H9 (cell line): ENCODE results near the gene GJA8. TPM values are rescaled to one million over a fixed set of nuclear protein-coding genes. Genes with fewer than 3 reads are reported as not detected.

Source experiments
- DNase-seq: peaks from one replicate; pipeline ENCODE4 v3.0.0-alpha.2; 2017
- H2AFZ ChIP-seq: one replicate; pipeline ENCODE4 v1.6.1; 2013; ENCODE audit warnings: mild to moderate bottlenecking, low read length, control low read depth, moderate library complexity
- H2AK5ac ChIP-seq: 2 replicates; pipeline ENCODE4 v1.6.1; 2013; ENCODE audit warnings: low read length, control low read depth, mixed read lengths; ENCODE audit not compliant: insufficient read length
- H2BK120ac ChIP-seq: one replicate; pipeline ENCODE4 v1.6.1; 2013; ENCODE audit warnings: low read depth, mild to moderate bottlenecking, low read length, control low read depth, inconsistent platforms; ENCODE audit not compliant: poor library complexity, severe bottlenecking
- H2BK12ac ChIP-seq: 2 replicates; pipeline ENCODE4 v1.6.1; 2013; ENCODE audit warnings: low read length, control low read depth, mixed read lengths, low read depth; ENCODE audit not compliant: insufficient read length
- H2BK15ac ChIP-seq: 2 replicates; pipeline ENCODE4 v1.6.1; 2013; ENCODE audit warnings: low read depth, low read length, control low read depth
- H2BK20ac ChIP-seq: one replicate; pipeline ENCODE4 v1.6.1; 2013; ENCODE audit warnings: low read depth, mild to moderate bottlenecking, low read length, control low read depth, inconsistent platforms; ENCODE audit not compliant: poor library complexity, severe bottlenecking
- H2BK5ac ChIP-seq: 2 replicates; pipeline ENCODE4 v1.6.1; 2013; ENCODE audit warnings: low read length, control low read depth, mixed read lengths; ENCODE audit not compliant: insufficient read length
- H3K14ac ChIP-seq: 2 replicates; pipeline ENCODE4 v1.6.1; 2013; ENCODE audit warnings: low read length, control low read depth; ENCODE audit not compliant: insufficient read depth
- H3K18ac ChIP-seq: 2 replicates; pipeline ENCODE4 v1.6.1; 2013; ENCODE audit warnings: low read depth, mild to moderate bottlenecking, mixed read lengths, low read length, control low read depth; ENCODE audit not compliant: insufficient read length
- H3K23ac ChIP-seq: 2 replicates; pipeline ENCODE4 v1.6.1; 2013; ENCODE audit warnings: low read length, control low read depth, mixed read lengths, low read depth; ENCODE audit not compliant: insufficient read length
- H3K23me2 ChIP-seq: 2 replicates; pipeline ENCODE4 v1.6.1; 2013; ENCODE audit warnings: low read depth, mild to moderate bottlenecking, mixed read lengths, low read length, control low read depth; ENCODE audit not compliant: insufficient read length, poor library complexity, severe bottlenecking
- H3K27ac ChIP-seq: 2 replicates; pipeline ENCODE4 v1.5.1; 2013; ENCODE audit warnings: low read length, control low read depth, mixed read lengths, low read depth; ENCODE audit not compliant: insufficient read length
- H3K27me3 ChIP-seq: 2 replicates; pipeline ENCODE4 v1.6.1; 2013; ENCODE audit warnings: low read length, control low read depth, inconsistent platforms; ENCODE audit not compliant: insufficient read depth
- H3K4ac ChIP-seq: 2 replicates; pipeline ENCODE4 v1.6.1; 2013; ENCODE audit warnings: low read depth, mild to moderate bottlenecking, control low read depth, inconsistent platforms, low read length, moderate library complexity
- H3K4me1 ChIP-seq: 2 replicates; pipeline ENCODE4 v1.6.1; 2013; ENCODE audit warnings: low read length, control low read depth, inconsistent platforms; ENCODE audit not compliant: insufficient read depth
- H3K4me2 ChIP-seq: 2 replicates; pipeline ENCODE4 v1.6.1; 2013; ENCODE audit warnings: low read length, control low read depth, mixed read lengths; ENCODE audit not compliant: insufficient read length, insufficient read depth
- H3K56ac ChIP-seq: 2 replicates; pipeline ENCODE4 v1.6.1; 2013; ENCODE audit warnings: low read depth, mild to moderate bottlenecking, mixed read lengths, low read length, control low read depth; ENCODE audit not compliant: insufficient read length
- H3K79me1 ChIP-seq: 2 replicates; pipeline ENCODE4 v1.6.1; 2013; ENCODE audit warnings: low read depth, mild to moderate bottlenecking, moderate library complexity, low read length, control low read depth, inconsistent platforms; ENCODE audit not compliant: insufficient read depth, poor library complexity, severe bottlenecking
- H3K79me2 ChIP-seq: 2 replicates; pipeline ENCODE4 v1.6.1; 2013; ENCODE audit warnings: low read length, control low read depth, inconsistent platforms; ENCODE audit not compliant: insufficient read depth
- H3K9ac ChIP-seq: 2 replicates; pipeline ENCODE4 v1.6.1; 2013; ENCODE audit warnings: low read length, control low read depth, mixed read lengths; ENCODE audit not compliant: insufficient read length; ENCODE audit errors: extremely low read depth
- H3K9me3 ChIP-seq: one replicate; pipeline ENCODE4 v1.6.1; 2013; ENCODE audit warnings: low read depth, low read length, inconsistent platforms; ENCODE audit not compliant: control insufficient read depth
- H3T11ph ChIP-seq: one replicate; pipeline ENCODE4 v1.6.1; 2013; ENCODE audit warnings: mild to moderate bottlenecking, low read length, control low read depth, inconsistent platforms
- H4K20me1 ChIP-seq: one replicate; pipeline ENCODE4 v1.6.1; 2013; ENCODE audit not compliant: control insufficient read depth, insufficient read length, insufficient read depth
- H4K5ac ChIP-seq: 2 replicates; pipeline ENCODE4 v1.6.1; 2013; ENCODE audit warnings: low read depth, mild to moderate bottlenecking, mixed read lengths, low read length, control low read depth; ENCODE audit not compliant: insufficient read length
- H4K8ac ChIP-seq: replicated peaks from 2 replicates; pipeline ENCODE4 v1.6.1; 2013; ENCODE audit warnings: low read length, control low read depth, mixed read lengths, low read depth; ENCODE audit not compliant: insufficient read length
- H4K91ac ChIP-seq: 2 replicates; pipeline ENCODE4 v1.6.1; 2013; ENCODE audit warnings: low read depth, mild to moderate bottlenecking, moderate library complexity, mixed read lengths, low read length, control low read depth; ENCODE audit not compliant: insufficient read length
- H3K27ac Mint-ChIP-seq, 3 experiments: 2 replicates in 2 of 3; 3 replicates in 1 of 3; pipeline ENCODE4 v1.8.0; 2020 to 2021; ENCODE audit warnings: mixed read lengths in 3 of 3, mild to moderate bottlenecking in 1 of 3, moderate library complexity in 1 of 3
- H3K27me3 Mint-ChIP-seq: 2 replicates; pipeline ENCODE4 v1.8.0; 2021; ENCODE audit warnings: low read depth, mild to moderate bottlenecking, moderate library complexity, mixed read lengths
- H3K36me3 Mint-ChIP-seq, 3 experiments: 2 replicates in 2 of 3; 3 replicates in 1 of 3; pipeline ENCODE4 v1.8.0; 2020 to 2021; ENCODE audit warnings: low read depth in 3 of 3, mixed read lengths in 3 of 3; ENCODE audit not compliant: insufficient read depth in 1 of 3
- H3K4me1 Mint-ChIP-seq, 2 experiments: 2 replicates each; pipeline ENCODE4 v1.8.0; 2020; ENCODE audit warnings: mixed read lengths in 2 of 2
- H3K4me3 Mint-ChIP-seq, 2 experiments: 2 replicates in 1 of 2; 3 replicates in 1 of 2; pipeline ENCODE4 v1.8.0; 2020 to 2021; ENCODE audit warnings: mild to moderate bottlenecking in 2 of 2, mixed read lengths in 2 of 2, moderate library complexity in 1 of 2
- H3K9me3 Mint-ChIP-seq, 2 experiments: 2 replicates in 1 of 2; 3 replicates in 1 of 2; pipeline ENCODE4 v1.8.0; 2020; ENCODE audit warnings: mild to moderate bottlenecking in 2 of 2, mixed read lengths in 2 of 2, moderate library complexity in 1 of 2
- CTCF ChIP-seq: fragments of 200-600 bp; sonication (generic); conservative IDR thresholded peaks from 3 replicates; pipeline ENCODE4 v1.8.0; 2021; ENCODE audit warnings: antibody characterized with exemption, mild to moderate bottlenecking
- WGBS: extraction: QIAGEN DNeasy Blood & Tissue Kit; methylation state at CpG from one replicate; pipeline ENCODE4 v1.1.7; 2013; ENCODE audit warnings: missing lambda C conversion rate, low lambda C conversion rate, mixed read lengths; ENCODE audit not compliant: insufficient read length; ENCODE audit errors: extremely low coverage; 5-methylcytosine and 5-hydroxymethylcytosine counted together
- total RNA-seq: library from RNA; stranded (reverse); gene quantifications from 2 replicates; pipeline ENCODE4 v1.2.1, GENCODE V29; 2021

The GJA8 gene
- total RNA-seq, 1 experiment from 2014 or later: not detected

GRCh38 chr1:147892731-147893214 is 9.8 kb upstream of the GJA8 start:
- Histone ChIP-seq H2BK20ac (no peak overlapping the region), H3K9me3 (no peaks in the 10 kb centered on the region), H3K14ac (no peak overlapping the region), H3K23me2 (no peaks in the 10 kb centered on the region), H2BK15ac (no peak overlapping the region), H4K8ac (no peak overlapping the region), H3K27me3 (no peaks in the 10 kb centered on the region), H3K18ac (no peak overlapping the region), H2BK120ac (no peak overlapping the region), H3K9ac (no peak overlapping the region), H4K91ac (no peak overlapping the region), H2AK5ac (no peak overlapping the region), H2BK12ac (no peak overlapping the region), H3K4me1 (no peaks in the 10 kb centered on the region), H3K79me1 (no peaks in the 10 kb centered on the region), H3K4me2 (no peak overlapping the region), H3K56ac (no peak overlapping the region), H2BK5ac (no peak overlapping the region), H2AFZ (no peak overlapping the region), H3K27ac (no peak overlapping the region), H3K23ac (no peak overlapping the region), H4K5ac (no peak overlapping the region), H3K79me2 (no peaks in the 10 kb centered on the region), H3T11ph (no peak overlapping the region), H3K4ac (no peak overlapping the region), H4K20me1 (no peaks in the 10 kb centered on the region)
- WGBS: no CpG with 5 or more reads among the region's 1 CpG
- peaks cover 16 to 18% of the 10 kb centered on the region in 2 experiments for H3K4me1 Mint-ChIP-seq
- no peaks in the 10 kb centered on the region for H3K9me3 Mint-ChIP-seq
- no peaks in the 10 kb centered on the region for H3K27me3 Mint-ChIP-seq
- no peak overlapping the region; a peak in 1 of 7 replicates for H3K27ac Mint-ChIP-seq
- peak; percentile 97 for TF ChIP-seq CTCF
- no peak for DNase-seq
- no peak overlapping the region for H3K4me3 Mint-ChIP-seq
- no peaks in the 10 kb centered on the region for H3K36me3 Mint-ChIP-seq
